Measurements from ENCODE around the gene OR6B2.

The OR6B2 gene

DNA sequence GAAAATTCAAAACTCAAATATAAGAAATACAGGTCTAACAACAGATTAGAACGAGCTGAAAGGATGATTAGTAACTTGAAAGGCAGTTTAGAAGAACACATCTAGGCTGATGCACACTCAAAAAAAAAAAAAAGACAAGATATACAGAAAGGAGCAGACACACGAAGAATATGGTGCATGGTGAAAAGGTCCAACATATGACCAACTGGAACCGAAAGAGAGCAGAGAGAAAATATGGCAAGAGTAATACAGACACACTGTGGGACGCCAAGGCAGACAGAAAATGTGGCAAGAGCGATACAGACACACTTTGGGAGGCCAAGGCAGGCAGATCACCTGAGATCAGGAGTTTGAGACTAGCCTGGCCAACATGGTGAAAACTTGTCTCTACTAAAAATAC is 44.9 kb downstream of the OR6B2 start:
- H3K9ac ChIP-seq (ENCODE audit: low read depth in 1 of 2, low read length in 2 of 2): no peak overlapping the region
- peaks cover 52 to 59% of the 10 kb centered on the region in 2 donors for H3K36me3 ChIP-seq (ENCODE audit: control insufficient read depth in 2 of 2, insufficient read depth in 2 of 2, low read length in 2 of 2)
- H3K27ac ChIP-seq (ENCODE audit: low read depth in 2 of 2, low read length in 2 of 2): no peak overlapping the region
- H3K4me1 ChIP-seq (ENCODE audit: control insufficient read depth in 2 of 2, insufficient read depth in 2 of 2, low read length in 2 of 2): no peaks in the 10 kb centered on the region
- no peaks in the 10 kb centered on the region for H3K9me3 ChIP-seq (ENCODE audit: control insufficient read depth in 2 of 2, low read length in 2 of 2)
- no peaks in the 10 kb centered on the region for H3K27me3 ChIP-seq (ENCODE audit: control insufficient read depth in 2 of 2, insufficient read depth in 2 of 2, low read length in 2 of 2)
- H3K4me3 ChIP-seq (ENCODE audit: low read length in 2 of 2): no peak overlapping the region

DNA sequence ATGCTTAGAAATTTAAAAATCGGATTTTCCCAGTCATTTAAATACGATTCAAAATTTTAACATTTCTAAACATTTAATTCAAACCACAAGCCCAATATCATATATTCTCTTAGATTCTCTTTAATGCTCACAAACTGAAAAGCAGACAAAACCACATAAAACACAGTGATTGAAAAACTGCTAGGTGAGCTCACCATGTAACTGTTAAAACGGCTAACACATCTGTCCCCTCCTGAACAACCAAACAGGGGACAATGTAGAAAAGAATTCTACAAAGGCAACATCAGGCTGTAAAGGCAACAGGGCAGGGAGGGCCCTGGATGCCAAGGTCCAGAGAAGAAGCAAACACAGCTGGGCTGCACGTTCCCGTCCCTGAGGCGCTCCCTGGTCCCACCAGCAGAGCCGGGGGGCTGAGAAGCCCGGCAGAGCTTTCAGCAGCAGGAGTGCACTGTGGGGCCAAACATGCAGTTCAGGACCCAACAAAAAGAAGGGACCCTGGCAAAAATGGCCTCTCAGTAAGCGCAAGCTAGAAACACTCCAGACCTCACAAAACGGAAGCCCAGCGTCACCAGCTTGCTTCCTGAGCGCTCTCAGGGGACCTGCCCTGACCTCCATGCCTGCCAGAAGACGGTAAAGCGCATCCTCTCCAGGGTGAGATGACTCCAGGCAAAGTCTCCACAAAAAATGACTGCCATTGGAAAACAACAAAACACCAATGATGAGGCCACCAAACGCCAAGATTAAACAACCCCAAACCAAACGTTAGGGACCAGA is 45.6 kb downstream of the OR6B2 start:
- Histone ChIP-seq H3K27me3 (ENCODE audit: control insufficient read depth in 2 of 2, insufficient read depth in 2 of 2, low read length in 2 of 2) (no peaks in the 10 kb centered on the region), H3K36me3 (ENCODE audit: control insufficient read depth in 2 of 2, insufficient read depth in 2 of 2, low read length in 2 of 2) (peaks cover 51 to 57% of the 10 kb centered on the region in 2 donors), H3K9ac (ENCODE audit: low read depth in 1 of 2, low read length in 2 of 2) (no peak overlapping the region), H3K4me3 (ENCODE audit: low read length in 2 of 2) (no peak overlapping the region), H3K27ac (ENCODE audit: low read depth in 2 of 2, low read length in 2 of 2) (no peak overlapping the region), H3K9me3 (ENCODE audit: control insufficient read depth in 2 of 2, low read length in 2 of 2) (no peaks in the 10 kb centered on the region), H3K4me1 (ENCODE audit: control insufficient read depth in 2 of 2, insufficient read depth in 2 of 2, low read length in 2 of 2) (no peaks in the 10 kb centered on the region)

DNA sequence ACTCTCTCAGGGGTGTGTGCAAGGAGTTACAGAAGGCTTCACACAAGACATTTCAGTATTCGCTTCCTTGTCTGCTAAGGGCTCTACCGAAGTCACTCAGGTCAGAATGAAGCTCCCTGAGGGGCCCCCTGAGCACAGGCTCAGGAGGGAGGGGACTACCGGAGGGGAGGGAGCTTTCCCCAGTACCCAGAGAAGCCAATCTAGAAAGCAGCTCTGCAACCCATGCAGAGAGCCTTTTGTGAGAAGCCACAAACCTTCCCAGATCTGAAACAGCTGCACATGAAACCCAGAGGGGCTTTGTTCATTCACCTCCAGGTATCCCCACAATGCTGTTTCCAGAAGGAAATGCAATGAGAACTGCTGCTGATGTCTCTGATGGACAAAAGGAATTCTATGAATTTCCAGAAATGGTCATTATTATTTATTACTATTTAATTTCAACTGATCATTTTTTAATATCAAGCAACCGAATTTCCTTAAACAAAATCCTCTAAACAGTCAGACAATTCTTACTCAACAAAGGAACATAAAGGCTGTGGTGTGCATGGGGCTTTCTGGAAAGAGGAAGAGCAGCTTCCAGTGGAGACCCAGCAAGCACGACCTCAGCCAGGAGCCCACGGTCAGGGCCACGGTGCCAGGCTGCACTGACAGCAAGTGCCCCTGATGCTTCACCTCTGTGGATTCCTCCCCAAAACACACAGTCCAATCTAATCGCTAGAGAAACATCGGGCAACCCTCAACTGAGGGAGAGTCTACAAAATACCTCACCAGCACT is 47.0 kb downstream of the OR6B2 start:
- Histone ChIP-seq H3K36me3 (ENCODE audit: control insufficient read depth in 2 of 2, insufficient read depth in 2 of 2, low read length in 2 of 2) (peaks cover 40 to 42% of the 10 kb centered on the region in 2 donors), H3K27ac (ENCODE audit: low read depth in 2 of 2, low read length in 2 of 2) (no peak overlapping the region), H3K4me1 (ENCODE audit: control insufficient read depth in 2 of 2, insufficient read depth in 2 of 2, low read length in 2 of 2) (no peaks in the 10 kb centered on the region), H3K9me3 (ENCODE audit: control insufficient read depth in 2 of 2, low read length in 2 of 2) (no peaks in the 10 kb centered on the region), H3K9ac (ENCODE audit: low read depth in 1 of 2, low read length in 2 of 2) (no peak overlapping the region), H3K4me3 (ENCODE audit: low read length in 2 of 2) (no peak overlapping the region), H3K27me3 (ENCODE audit: control insufficient read depth in 2 of 2, insufficient read depth in 2 of 2, low read length in 2 of 2) (no peaks in the 10 kb centered on the region)

Measured in mucosa of rectum (tissue), 2 donors.